B cell (primary cell): ENCODE results near the gene PANK4. TPM values are rescaled to one million over a fixed set of nuclear protein-coding genes. Genes with fewer than 3 reads are reported as not detected.

Experiments used
- ATAC-seq: fragments of 200-7000 bp; cut with Tn5 transposase; one replicate; pipeline ENCODE4 v1.10.0; 2021; ENCODE audit warnings: low read depth, mild to moderate bottlenecking, moderate number of reproducible peaks, moderate library complexity
- CTCF ChIA-PET: fragments of 350-600 bp; sonication (Branson Sonifier 250); formaldehyde crosslinking; loops from one replicate; lab custom pipeline; 2021; ENCODE audit warnings: antibody characterized with exemption, inconsistent platforms; lab: Charles Lee
- POLR2A ChIA-PET: fragments of 350-600 bp; sonication (Branson Sonifier 250); formaldehyde crosslinking; loops from one replicate; lab custom pipeline; 2021; ENCODE audit warnings: antibody characterized with exemption; lab: Charles Lee
- DNase-seq: peaks from one replicate; pipeline ENCODE4 v3.0.0; 2013
- H2AFZ ChIP-seq: 2 replicates; pipeline ENCODE4 v1.6.1; 2012; ENCODE audit warnings: mild to moderate bottlenecking, low read depth, low read length; ENCODE audit not compliant: insufficient read depth, poor library complexity, severe bottlenecking
- H3K27ac ChIP-seq, 2 donors: 1 replicate in 1 of 2; 2 replicates in 1 of 2; pipeline ENCODE4 v1.5.1; 2012 to 2013; ENCODE audit warnings: low read length in 2 of 2, mild to moderate bottlenecking in 2 of 2, moderate library complexity in 1 of 2
- H3K27me3 ChIP-seq, 4 experiments: fragments of 200-600 bp in 1 of 4; sonication (generic) in 1 of 4; replicated peaks in 1 of 4; 1 replicate in 2 of 4; 2 replicates in 2 of 4; pipeline versions ENCODE4 v1.6.1 to v1.7.0; 2013 to 2016; ENCODE audit warnings: low read length in 3 of 4, mild to moderate bottlenecking in 2 of 4, mixed read lengths in 1 of 4, moderate library complexity in 1 of 4; ENCODE audit not compliant: insufficient read depth in 4 of 4, control insufficient read depth in 3 of 4; ENCODE audit errors: control extremely low read depth in 1 of 4
- H3K36me3 ChIP-seq, 2 experiments: replicated peaks in 1 of 2; 1 replicate in 1 of 2; 2 replicates in 1 of 2; pipeline versions ENCODE4 v1.6.1 to v1.7.1; 2013; ENCODE audit warnings: low read length in 1 of 2; ENCODE audit not compliant: insufficient read depth in 2 of 2, control insufficient read depth in 1 of 2; ENCODE audit errors: control extremely low read depth in 1 of 2, extremely low read depth in 1 of 2
- H3K4me1 ChIP-seq, 2 donors: fragments of 200-600 bp in 1 of 2; sonication (generic) in 1 of 2; 1 replicate in 1 of 2; 2 replicates in 1 of 2; pipeline versions ENCODE4 v1.5.1 to v1.6.1; 2013 to 2017; ENCODE audit warnings: low read length in 2 of 2; ENCODE audit not compliant: control insufficient read depth in 2 of 2, insufficient read depth in 2 of 2
- H3K4me2 ChIP-seq: replicated peaks from 2 replicates; pipeline ENCODE3; 2012; ENCODE audit warnings: mild to moderate bottlenecking, low read depth, low read length; ENCODE audit not compliant: poor library complexity, severe bottlenecking
- H3K4me3 ChIP-seq, 5 experiments: fragments of 200-600 bp in 1 of 5; sonication (generic) in 1 of 5; 1 replicate in 3 of 5; 2 replicates in 2 of 5; pipeline versions ENCODE4 v1.5.1 to v1.7.0; 2011 to 2016; ENCODE audit warnings: low read length in 4 of 5, mild to moderate bottlenecking in 4 of 5, low read depth in 2 of 5, control low read depth in 1 of 5, moderate library complexity in 1 of 5; ENCODE audit not compliant: insufficient read depth in 1 of 5; ENCODE audit errors: control extremely low read depth in 1 of 5, extremely low read depth in 1 of 5
- H3K79me2 ChIP-seq: fragments of 200-600 bp; sonication (generic); one replicate; pipeline ENCODE4 v1.6.0; 2016; ENCODE audit warnings: low read length; ENCODE audit not compliant: control insufficient read depth, insufficient read depth
- H3K9ac ChIP-seq: fragments of 200-600 bp; sonication (generic); 2 replicates; pipeline ENCODE4 v1.6.1; 2017; ENCODE audit warnings: mild to moderate bottlenecking, low read length, moderate library complexity
- H3K9me3 ChIP-seq, 3 donors: one replicate each; pipeline versions ENCODE4 v1.6.1 to v1.7.1; 2013; ENCODE audit warnings: low read length in 2 of 3; ENCODE audit not compliant: control insufficient read depth in 2 of 3, insufficient read depth in 1 of 3; ENCODE audit errors: control extremely low read depth in 1 of 3
- H4K20me1 ChIP-seq: 2 replicates; pipeline ENCODE4 v1.6.0; 2012; ENCODE audit warnings: mild to moderate bottlenecking, low read length; ENCODE audit not compliant: insufficient read depth, control insufficient read depth, poor library complexity, severe bottlenecking
- H3K27ac Mint-ChIP-seq: one replicate; pipeline ENCODE4 v1.8.0; 2021; ENCODE audit warnings: mixed read lengths
- H3K27me3 Mint-ChIP-seq: one replicate; pipeline ENCODE4 v1.8.0; 2021; ENCODE audit warnings: mixed read lengths
- H3K4me1 Mint-ChIP-seq: one replicate; pipeline ENCODE4 v1.8.0; 2021; ENCODE audit warnings: mixed read lengths
- H3K4me3 Mint-ChIP-seq: one replicate; pipeline ENCODE4 v1.8.0; 2021; ENCODE audit warnings: mixed read lengths
- H3K9me3 Mint-ChIP-seq: one replicate; pipeline ENCODE4 v1.8.0; 2022; ENCODE audit warnings: mixed read lengths; ENCODE audit not compliant: insufficient read depth
- EZH2 ChIP-seq: IDR thresholded peaks from 2 replicates; pipeline ENCODE4 v1.6.1; 2012; ENCODE audit warnings: borderline replicate concordance, low read depth, mild to moderate bottlenecking, moderate library complexity, low read length; ENCODE audit not compliant: insufficient read depth, poor library complexity, severe bottlenecking
- WGBS: methylation state at CpG from one replicate; pipeline ENCODE4 v1.1.5; 2013; ENCODE audit warnings: missing lambda C conversion rate; ENCODE audit not compliant: insufficient coverage; 5-methylcytosine and 5-hydroxymethylcytosine counted together
- intact Hi-C: fragments of 100-400 bp; cut with micrococcal nuclease; formaldehyde crosslinking; loops from one replicate; pipeline ENCODE4 v1.10.0; 2022
- polyA plus RNA-seq: library from polyadenylated mRNA; depleted of rRNA; stranded (reverse); fragments of >200 nt; gene quantifications from 2 replicates; pipeline ENCODE4 v1.2.3, GENCODE V29; 2012
- total RNA-seq, 2 donors: library from RNA; stranded (reverse); fragments of 120-200 nt in 1 of 2; gene quantifications; 1 replicate in 1 of 2; 2 replicates in 1 of 2; pipeline versions ENCODE4 v1.2.3 to v1.2.4, GENCODE V29; 2013 to 2022
- TF ChIP-seq, protein P1 (sequence below): fragments of 200-600 bp; IDR thresholded peaks from one replicate; pipeline ENCODE4 v1.8.0; 2022; ENCODE audit warnings: antibody characterized with exemption, mild to moderate bottlenecking

The PANK4 gene
- total and polyA plus RNA-seq, 2 donors (not counting 1 experiment from before 2014, with no cell fraction given): 38.0 to 80.5 TPM

DNA sequence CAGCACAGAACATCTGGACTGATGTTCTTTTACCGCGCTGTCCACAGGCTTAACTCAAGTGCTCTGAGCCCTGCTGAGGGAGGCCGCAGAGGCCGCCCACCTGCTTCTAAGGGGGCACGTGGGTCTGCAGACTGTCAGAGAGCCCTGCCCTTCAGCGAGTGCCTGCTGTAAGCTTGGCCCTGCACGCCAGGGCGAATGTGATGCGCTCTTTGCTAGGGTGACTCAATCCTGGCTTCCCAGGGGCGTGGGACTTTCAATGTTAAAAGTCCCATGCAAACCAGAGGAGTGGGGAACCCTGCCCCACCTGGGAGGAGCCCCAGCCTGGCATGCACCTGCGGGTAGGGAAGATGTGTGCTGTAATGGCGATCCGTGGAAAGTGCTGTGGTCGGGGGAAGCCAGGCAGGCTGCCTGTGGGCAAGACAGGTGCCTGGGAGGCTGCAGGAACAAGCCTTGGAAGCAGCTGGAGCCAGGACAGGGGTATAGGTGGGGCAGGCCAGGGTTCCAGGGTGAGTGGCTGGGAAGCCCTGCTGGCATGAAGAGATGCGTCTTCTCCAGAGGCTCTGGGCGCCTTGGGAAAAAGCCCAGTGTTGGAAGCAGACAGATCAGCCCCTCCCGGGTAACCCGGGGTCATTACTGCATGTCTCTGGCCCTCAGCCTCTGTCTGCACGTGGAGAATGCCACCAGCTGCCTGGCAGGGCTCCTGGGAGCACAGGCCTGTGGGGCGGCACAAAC, 594 bp upstream of the PANK4 start:
- H3K9ac ChIP-seq: peak overlapping the region; percentile 85
- Mint-ChIP-seq H3K27me3 (no peaks in the 10 kb centered on the region), H3K27ac (peak overlapping the region; percentile 66), H3K9me3 (no peaks in the 10 kb centered on the region), H3K4me3 (peak overlapping the region; percentile 96), H3K4me1 (peaks cover 43% of the 10 kb centered on the region)
- H3K9me3 ChIP-seq: peaks cover 0 to 11% (median 0%) of the 10 kb centered on the region in 3 donors
- POLR2A ChIA-PET: interaction anchor here (0.6 to 2.5 kb wide), 11 partner anchors 19 to 1373 kb away, joined by 3 to 28 read pairs (median 5); partner anchors contain the start of genes MORN1, PRXL2B, RER1 and TNFRSF14
- intact Hi-C loops: loop anchor here (1.0 to 5.0 kb wide), 7 partner anchors 21 to 610 kb away; partner anchors contain the start of genes CALML6, MORN1, PEX10 and RER1
- H3K27ac ChIP-seq: no peak overlapping the region
- WGBS: 51% methylated on average over 20 of the region's 20 CpGs
- H4K20me1 ChIP-seq: peaks cover 58% of the 10 kb centered on the region
- H3K4me2 ChIP-seq: peak overlapping the region; percentile 85
- H3K36me3 ChIP-seq: peaks cover 0 to 4% of the 10 kb centered on the region in 2 experiments
- DNase-seq (no peak), ATAC-seq (peak; percentile 8)
- peaks cover 0 to 33% (median 18%) of the 10 kb centered on the region in 4 experiments for H3K27me3 ChIP-seq
- TF ChIP-seq EZH2: no peak
- TF ChIP-seq, protein P1, sequence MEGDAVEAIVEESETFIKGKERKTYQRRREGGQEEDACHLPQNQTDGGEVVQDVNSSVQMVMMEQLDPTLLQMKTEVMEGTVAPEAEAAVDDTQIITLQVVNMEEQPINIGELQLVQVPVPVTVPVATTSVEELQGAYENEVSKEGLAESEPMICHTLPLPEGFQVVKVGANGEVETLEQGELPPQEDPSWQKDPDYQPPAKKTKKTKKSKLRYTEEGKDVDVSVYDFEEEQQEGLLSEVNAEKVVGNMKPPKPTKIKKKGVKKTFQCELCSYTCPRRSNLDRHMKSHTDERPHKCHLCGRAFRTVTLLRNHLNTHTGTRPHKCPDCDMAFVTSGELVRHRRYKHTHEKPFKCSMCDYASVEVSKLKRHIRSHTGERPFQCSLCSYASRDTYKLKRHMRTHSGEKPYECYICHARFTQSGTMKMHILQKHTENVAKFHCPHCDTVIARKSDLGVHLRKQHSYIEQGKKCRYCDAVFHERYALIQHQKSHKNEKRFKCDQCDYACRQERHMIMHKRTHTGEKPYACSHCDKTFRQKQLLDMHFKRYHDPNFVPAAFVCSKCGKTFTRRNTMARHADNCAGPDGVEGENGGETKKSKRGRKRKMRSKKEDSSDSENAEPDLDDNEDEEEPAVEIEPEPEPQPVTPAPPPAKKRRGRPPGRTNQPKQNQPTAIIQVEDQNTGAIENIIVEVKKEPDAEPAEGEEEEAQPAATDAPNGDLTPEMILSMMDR: no peak
- peaks cover 46 to 55% of the 10 kb centered on the region in 2 donors for H3K4me1 ChIP-seq
- peak overlapping the region; percentile 76 for H2AFZ ChIP-seq
- peak overlapping the region in 4 of 5 experiments; percentile 32 to 89 (median 70) for H3K4me3 ChIP-seq
- CTCF ChIA-PET: interaction anchor here (1.0 to 1.9 kb wide), 5 partner anchors 21 to 136 kb away, joined by 3 to 20 read pairs (median 5); partner anchors contain the start of genes MORN1 and RER1
- H3K79me2 ChIP-seq: peaks cover 46% of the 10 kb centered on the region
